ENCODE data around the gene TMEM59.
"Not testable (repeated sequence)": the region's sequence is repeated elsewhere in the genome, so short reads cannot be mapped to it uniquely, and the experiment has no call there.

TMEM59 gene

DNA sequence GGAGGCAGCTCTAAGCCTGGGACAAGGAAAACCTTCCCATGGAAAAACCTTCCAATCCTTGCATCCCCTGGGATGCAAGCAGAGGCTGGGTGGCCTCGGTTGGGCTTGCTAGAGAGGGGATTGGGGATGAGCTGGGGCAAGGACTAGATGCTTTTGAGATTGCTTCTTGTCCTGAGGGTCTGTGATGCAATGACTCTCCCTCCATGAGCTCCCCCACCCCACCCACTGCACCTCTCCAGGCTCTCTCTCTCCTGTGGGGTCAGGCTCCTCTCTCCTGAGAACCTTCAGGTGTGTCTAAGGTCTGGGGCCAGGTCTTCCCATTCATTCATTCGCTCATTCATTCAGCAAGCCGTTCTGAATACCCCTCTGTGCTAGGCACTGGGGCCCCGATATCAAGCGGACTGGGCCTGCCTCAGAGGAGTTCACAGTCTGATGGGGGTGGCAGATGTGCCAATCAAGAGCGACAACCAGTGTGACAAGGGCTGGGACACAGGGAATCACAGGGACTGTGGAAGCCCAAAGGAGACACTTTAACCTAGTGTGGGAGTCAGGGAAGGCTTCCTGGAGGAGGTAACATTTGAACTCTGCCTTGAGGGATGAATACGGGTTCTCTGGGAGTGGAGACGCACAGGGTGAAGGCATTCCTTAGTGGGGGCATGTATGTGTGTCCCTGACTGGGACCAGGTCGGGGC is 41.5 kb downstream of the TMEM59 start:
- DNase-seq, result no peak

DNA sequence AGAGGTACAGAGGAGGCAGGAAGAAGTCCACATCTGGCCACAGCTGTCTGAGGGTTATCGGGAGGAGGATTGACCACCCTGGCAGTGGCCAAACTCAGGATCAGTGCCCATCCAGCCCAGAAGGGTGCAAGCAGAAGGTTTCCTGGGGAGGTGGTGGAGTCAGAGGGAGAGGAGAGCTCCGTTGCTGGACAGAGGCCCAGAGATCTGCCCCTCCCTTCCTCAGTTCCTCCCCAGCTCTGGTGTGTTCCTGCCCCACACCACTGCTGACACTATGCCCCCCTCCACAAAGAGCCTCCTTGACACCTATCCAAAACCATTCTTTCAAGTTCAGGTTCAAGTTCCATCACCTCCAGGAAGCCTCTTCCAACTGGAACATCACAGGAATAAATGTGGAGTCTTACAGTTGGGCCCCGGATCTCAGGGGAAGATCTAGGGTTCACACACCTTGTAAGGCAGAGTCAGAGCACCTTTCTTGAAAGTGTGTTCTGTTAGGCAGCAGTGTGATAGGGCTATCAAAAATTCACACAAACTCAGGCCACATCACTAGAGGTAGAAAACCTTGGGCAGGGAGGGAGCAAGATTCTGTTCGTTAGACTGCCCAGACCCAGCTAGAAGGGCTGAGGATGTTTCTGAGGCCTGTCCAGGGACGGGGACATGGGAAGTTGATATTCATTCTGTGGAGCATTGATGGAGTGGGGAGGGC is 42.4 kb downstream of the TMEM59 start:
- DNase-seq, result no peak

DNA sequence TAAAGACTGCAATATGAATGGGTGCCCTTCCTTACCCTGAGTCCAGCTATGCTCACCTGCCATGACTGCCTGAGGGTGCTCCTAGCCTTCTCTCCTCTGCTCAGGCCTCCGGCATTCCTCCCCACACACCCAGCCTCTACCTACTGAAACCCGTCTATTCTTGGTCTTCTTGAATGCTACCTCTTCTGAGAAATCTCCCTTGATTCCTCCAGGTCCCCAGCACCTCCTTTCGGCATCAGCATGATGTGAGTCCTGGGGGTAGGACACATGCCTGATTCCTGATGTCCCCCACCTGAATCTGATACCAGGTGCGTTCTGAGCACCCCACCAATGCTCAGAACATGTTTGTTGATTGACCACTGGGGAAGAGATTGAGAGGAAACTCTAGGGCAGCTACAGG is 43.6 kb downstream of the TMEM59 start:
- DNase-seq, result no peak

DNA sequence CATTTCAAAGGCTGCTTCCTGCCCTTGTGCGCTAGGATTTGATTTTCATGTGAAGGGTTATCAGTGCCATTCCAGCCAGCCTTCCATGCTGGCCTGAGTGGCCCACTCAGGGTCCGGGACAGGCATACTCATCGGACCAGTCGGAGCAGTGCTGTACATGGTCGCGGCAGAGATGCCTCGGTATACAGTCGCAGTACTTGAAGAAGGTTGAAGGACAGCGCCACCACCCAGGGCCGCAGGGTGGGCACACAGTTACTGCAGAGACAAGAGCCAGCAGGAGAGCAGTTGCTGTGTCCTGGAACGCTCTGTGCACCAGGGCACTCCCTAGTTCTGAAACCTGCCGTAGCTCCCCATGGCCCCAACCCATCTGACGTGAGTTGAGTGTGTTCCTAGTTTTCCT is 44.1 kb downstream of the TMEM59 start:
- DNase-seq, result no peak

DNA sequence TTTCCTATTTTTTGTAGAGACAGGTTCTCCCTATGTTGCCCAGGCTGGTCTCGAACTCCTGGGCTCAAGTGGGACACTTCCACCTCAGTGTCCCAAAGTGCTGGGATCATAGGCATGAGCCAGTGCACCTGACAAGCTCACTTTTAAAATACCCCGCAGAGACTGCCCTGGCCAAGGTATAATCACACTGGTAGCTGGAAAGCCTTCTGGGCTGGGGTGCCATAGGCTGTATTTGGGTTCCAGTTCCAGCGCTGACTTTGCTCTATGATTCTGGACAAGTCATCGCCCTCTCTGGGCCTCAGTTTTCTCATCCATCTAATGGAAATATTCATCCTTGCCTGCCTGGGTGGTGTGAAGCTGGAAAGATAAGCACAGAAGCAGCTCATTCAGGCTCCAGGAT is 45.4 kb downstream of the TMEM59 start:
- no peak for DNase-seq

DNA sequence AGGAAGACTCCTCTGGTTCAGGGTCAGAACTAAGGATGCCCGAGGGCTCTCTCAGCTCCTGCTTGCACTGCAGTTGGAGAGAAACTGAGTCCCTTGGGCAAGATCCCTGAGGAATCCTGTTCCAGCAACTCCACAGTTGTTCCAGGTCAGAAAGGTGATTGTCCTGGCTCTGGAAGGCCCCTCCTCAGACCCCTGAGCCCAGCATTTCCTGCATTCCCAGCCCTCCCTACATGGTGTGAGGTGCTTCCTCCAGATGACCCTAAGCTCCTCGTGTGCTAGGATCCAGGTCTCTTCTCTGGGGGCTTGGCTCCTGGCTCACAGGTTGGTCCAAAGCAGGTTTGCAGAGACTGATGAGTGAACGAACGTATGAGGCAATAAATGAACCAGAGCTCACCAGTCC is 46.5 kb downstream of the TMEM59 start:
- DNase-seq, result no peak

DNA sequence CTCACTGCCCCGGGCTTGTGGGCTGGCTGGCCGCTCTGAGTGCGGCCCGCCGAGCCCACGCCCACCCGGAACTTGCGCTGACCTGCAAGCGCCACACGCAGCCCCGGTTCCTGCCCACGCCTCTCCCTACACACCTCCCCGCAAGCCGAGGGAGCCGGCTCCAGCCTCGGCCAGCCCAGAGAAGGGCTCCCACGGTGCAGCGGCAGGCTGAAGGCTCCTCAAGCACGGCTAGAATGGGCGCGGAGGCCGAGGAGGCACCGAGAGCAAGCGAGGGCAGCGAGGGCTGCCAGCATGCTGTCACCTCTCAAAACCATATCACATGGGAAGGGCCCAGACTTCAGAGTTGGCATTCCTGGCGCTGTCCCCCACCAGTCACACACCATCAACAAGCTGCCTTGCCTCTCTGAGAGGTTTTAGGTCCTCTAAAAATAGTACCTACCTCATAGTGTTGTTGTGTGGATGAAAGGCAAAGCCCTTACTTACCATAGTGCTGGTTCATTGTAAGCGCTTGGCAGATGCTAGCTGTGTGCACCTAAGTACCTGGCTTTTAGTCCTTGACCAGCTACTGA is 48.4 kb downstream of the TMEM59 start:
- DNase-seq, result no peak

DNA sequence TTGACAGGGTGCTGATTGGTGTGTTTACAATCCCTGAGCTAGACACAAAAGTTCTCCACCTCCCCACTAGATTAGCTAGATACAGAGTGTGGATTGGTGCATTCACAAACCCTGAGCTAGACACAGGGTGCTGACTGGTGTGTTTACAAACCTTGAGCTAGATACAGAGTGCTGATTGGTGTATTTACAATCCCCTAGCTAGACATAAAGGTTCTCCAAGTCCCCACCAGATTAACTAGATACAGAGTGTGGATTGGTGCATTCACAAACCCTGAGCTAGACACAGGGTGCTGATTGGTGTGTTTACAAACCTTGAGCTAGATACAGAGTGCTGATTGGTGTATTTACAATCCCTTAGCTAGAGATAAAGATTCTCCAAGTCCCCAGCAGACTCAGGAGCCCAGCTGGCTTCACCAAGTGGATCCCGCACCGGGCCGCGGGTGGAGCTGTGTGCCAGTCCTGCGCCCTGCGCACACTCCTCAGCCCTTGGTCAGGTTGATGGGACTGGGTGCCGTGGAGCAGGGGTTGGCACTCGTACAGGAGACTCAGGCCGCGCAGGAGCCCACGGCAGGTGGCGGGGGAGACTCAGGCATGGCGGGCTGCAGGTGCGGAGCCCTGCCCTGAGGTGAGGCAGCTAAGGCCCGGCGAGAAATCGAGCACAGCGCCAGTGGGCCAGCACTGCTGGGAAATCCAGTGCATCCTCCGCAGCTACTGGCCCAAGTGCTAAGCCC is 49.1 kb downstream of the TMEM59 start:
- DNase-seq, result not testable (repeated sequence)

DNA sequence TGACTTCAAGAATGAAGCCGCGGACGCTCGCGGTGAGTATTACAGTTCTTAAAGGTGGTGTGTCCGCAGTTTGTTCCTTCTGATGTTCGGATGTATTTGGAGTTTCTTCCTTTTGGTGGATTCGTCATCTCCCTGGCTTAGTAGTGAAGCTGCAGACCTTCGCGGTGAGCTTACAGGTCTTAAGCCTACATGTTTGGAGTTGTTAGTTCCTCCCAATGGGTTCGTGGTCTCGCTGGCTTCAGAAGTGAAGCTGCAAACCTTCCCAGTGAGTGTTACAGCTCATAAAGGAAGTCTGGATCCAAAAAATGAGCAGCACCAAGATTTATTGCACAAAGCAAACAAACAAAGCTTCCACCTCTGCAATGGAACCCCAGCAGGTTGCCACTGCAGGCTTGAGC is 49.8 kb downstream of the TMEM59 start:
- DNase-seq, result no peak

DNA sequence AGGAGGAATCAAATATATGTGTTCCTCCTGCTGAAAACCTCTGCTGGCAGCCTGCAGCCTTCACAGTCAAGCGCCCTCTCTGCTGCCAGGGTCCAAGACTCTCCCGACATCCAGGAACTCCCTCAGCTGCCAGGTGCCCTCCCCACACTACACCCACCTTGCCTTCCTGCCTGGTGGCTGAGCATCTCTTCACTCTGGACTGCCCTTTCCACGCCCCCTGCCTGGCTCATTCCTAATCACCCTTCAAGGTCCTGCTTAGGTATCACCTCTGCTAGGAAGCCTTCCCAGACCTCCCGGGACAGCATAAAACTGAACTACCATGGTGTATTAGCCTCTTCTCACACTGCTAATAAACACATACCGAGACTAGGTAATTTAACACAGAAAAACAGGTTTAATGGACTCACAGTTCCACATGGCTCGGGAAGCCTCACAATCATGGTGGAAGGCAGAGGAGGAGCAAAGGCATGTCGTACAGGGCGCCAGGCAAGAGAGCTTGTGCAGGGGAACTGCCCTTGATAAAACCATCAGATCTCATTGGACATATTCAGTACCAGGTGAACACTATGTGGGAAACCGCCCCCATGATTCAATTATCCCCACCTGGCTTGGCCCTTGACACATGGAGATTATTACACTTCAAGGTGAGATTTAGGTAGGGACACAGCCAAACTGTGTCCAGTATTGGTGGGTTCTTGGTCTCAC is 50.3 kb downstream of the TMEM59 start:
- DNase-seq, result no peak

DNA sequence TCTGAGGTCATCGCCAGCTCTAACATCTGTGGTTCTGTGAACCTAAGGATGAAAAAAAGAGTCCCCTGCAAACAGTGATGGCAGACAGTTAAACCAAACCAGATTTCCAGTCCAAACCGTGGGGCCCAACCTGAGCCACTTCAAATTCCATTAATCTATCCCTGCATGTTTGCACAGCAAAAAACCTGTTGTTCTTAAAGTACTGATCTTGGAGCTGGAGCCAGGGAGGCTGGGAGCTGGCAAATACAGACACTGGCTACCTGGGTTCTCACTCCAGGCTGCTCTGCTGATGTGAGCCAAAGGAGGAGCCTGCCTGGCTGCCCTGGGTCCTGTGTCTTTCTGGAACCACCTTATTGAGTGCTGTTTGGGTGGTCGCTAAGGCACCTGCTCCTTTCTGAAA is 51.4 kb downstream of the TMEM59 start:
- DNase-seq, result no peak

DNA sequence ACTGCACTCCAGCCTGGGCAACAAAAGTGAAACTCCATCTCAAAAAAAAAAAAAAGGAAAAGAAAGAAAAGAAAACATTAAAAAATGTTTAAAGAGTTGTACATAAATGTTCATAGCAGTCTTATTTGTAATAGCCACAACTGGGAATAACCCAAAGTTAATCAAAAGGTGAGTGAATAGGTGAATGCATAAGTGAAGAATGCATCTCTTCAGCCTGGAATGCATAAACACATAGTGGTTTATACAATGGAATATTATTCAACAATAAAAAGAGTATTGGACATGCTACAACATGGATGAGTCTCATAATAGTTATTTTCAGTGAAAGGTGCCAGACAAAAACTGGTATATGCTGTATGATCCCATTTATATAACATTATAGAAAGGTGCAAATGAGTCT is 53.1 kb downstream of the TMEM59 start:
- DNase-seq, result no peak

DNA sequence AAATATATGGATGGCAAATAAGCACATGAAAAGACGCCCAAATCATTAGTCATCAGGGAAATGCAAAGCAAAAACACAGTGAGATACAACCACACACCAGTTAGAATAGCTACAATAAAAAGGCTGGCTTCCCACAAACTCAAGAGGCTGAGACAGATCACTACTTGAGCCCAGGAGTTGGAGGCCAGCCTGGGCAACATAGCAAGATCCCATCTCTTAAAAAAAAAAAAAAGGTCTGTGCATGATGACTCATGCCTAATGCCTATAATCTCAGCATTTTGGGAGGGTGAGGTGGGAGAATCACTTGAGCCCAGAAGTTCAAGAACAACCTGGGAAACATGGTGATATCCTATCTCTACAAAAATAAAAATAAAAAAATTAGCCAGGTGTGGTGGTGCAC is 54.8 kb downstream of the TMEM59 start:
- no peak for DNase-seq

DNA sequence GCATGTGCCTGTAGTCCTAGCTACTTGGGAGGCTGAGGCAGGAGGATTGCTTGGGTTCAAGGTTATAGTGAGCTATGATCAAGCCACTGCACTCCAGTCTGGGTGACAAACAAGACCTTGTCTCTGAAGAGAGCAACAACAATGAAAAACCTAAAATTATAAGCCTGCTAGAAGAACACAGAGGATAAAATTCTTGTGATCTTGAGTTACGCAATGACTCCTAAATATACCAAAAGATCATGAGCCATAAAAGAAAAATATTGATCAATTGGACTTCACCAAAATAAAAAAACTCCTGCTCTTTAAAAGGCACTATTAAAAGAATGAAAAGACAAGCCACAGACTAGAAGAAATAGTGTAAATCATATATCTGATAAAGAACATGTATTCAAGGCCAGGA is 57.3 kb downstream of the TMEM59 start:
- DNase-seq, result no peak

DNA sequence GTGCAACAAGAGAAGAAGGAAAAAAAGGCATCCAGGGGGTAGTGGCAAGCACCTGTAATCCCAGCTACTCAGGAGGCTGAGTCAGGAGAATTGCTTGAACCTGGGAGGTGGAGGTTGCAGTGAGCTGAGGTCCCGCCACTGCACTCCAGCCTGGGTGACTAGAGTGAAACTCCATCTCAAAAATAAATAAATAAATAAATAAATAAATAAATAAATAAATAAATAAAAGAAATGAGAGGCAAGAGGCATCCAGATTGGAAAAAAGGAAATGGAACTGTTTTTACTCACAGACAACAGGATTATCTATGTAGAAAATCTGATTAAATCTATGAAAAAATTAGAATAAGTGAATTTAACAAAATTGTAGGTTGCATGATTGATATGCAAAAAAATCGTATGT is 58.5 kb downstream of the TMEM59 start:
- DNase-seq, result not testable (repeated sequence)

DNA sequence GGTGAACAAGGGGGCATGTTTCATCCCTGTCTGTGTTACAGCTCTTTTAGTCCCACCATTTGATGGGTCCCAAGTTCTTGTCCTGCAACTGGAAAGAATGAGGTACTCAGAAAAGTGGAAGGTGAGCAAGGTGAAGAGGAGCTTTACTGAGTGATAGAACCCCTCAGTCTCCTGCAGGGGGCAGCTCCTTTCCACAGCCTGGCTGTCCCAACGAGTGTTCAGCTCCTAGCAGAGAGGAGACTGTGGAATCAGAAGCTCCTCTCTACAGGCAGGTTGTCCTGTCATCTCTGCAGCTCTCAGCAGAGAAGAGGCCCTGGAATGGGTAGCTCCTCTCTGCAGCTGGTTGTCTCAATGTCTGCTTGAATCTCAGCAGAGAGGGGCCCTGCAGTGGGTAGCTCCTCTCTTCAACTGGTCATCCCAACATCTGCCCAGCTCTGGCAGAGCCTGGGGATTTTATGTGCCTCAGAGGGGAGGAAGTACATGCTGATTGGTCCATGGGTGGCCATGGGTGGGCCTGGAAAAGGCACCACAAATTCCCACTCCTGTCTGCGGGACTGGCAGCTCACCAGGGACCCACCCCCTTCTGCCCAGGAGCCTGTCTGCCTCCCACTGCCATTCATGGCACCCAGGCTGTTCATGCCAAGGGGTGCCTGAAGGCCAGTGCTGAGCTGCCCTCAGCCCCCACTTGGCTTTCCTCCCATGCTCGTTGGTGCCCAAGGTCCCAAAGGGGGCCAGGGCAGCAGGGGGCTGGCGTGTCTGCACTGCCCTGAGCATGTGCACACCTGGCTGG is 60.7 kb downstream of the TMEM59 start:
- DNase-seq, result no peak

DNA sequence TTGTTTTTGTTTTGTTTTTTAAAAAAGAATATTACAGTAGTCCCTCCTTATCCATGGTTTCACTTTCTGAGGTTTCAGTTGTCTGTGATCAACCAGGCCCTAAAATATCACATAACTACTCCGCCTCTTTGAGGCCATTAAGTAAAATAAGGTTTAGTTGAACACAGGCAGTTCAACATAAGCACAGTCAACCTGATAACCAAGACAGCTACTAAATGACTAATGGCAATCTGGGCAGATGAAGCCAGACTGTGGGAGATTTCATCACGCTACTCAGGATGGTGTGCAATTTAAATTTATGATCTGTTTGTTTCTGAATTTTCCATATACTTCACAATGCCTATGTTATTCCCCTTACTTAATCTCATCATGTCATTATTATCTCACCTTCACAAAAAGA is 65.1 kb downstream of the TMEM59 start:
- no peak for DNase-seq

DNA sequence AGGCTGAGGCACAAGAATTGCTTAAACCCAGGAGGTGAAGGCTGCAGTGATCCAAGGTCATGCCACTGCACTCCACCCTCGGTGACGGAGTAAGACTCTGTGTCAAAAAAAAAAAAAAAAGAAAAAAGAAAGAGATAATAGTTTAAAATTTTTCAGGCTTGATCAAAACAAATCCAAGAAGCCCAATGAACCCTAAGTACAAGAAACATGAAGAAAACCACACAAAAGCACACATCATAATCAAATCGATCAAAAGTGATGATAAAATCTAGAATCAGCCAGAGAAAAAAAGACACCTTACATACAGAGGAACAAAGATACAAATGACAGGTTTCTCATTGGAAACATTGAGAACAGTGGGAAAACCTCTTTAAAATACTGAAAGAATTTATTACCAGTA is 66.5 kb downstream of the TMEM59 start:
- DNase-seq, result no peak

DNA sequence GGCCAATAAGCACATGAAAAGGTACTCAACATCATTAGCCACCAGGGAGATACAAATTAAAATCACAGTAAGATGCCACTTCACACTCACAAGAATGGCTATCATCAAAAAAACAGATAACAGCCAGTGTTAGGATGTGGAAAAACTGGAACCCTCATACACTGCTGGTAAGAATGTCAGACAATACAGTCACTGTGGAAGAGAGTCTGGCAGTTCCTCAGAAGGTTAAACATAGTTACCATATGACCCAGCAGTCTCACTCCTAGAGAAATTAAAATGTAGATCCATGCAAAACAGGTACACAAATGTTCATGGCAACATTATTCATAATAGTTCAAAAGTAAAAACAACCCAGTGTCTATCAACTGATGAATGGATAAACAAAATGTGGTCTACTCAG is 68.3 kb downstream of the TMEM59 start:
- no peak for DNase-seq

DNA sequence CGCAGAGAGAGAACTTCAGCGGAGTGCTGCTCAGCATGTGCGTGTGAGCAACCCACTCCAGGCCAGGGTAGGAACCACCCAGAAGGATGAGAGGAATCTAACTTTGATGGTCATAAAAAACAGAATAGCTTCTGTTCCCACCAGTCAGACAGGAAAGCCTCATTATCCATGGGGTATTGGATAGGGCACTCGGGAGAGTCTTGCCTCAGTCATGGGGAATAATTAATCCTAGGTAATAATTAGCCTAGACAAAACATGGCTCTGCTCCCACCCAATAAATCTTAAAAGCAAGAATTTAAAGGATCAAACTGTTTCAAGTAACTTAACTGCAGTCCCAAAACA is 70.3 kb downstream of the TMEM59 start:
- DNase-seq, result no peak

DNA sequence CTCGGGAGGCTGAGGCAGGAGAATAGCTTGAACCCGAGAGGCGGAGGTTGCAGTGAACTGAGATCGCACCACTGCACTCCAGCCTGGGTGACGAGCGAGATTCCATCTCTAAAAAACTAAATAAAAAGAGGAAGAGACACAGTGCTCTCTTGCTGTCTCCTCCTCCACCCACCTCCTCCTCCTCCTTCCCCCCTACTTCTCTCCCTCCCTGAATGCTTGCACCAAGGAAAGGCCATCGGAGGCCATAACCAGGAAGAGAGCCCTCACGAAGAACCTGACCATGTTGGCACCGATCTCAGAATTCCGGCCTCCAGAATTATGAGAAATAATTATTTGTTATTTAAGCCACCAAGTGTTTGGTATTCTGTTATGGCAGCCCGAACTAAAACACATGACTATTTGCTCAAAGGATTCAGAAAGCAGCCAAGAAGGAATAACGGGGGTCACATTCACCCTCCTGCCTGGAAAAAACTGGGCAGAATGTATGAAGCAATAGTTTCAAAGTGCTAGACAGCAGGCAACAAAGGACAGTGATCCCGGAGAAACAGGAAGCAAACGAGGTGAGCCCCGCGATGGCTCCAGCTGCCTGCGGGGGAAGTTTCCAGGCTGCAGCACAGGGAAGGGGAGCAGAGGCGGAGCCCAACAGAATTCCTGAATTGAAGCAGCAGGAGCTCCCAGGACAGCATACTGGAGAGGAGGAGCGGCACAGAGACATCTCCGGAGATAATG is 70.8 kb downstream of the TMEM59 start:
- no peak for DNase-seq

DNA sequence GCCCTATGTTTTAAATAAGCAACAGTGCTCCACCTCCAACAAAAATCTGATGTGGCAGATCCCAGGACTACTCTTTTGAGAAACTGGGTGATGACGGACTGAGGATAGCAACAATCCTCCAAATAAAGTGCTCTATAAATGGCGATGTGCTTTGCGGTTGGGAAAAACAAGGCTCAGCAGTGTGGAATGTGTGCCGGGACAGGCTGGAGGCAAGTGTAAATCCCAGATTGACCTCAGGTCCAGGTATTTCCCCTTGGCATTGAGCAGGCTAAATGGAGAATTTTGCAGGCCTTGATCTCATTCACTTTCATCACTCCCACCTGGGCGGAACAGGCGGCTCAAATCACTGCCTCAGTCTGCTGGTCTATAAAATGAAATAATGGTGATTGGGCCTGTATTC is 71.8 kb downstream of the TMEM59 start:
- DNase-seq, result no peak

All from activated CD4-positive, alpha-beta T cell treated with anti-CD3 and anti-CD28 coated beads, Interleukin-2, amount 50 U/mL, for 4 hours (primary cell).